ENCODE data around the gene RTEL1.

- TF ChIP-seq FOXJ3 (CRISPR knock-in tag; IDR thresholded peaks at IDR 0.05) (no peak), CTCF (IDR thresholded peaks at IDR 0.05) (no peak), IRF3 (IDR thresholded peaks at IDR 0.05; ENCODE audit: low read depth, low read length) (no peak), POLR2AphosphoS5 (IDR thresholded peaks at IDR 0.05; ENCODE audit: low read depth, low read length) (no peak), NFIC (IDR thresholded peaks at IDR 0.05; ENCODE audit: borderline replicate concordance) (no peak), EZH2phosphoT487 (IDR thresholded peaks at IDR 0.05; ENCODE audit: borderline replicate concordance, low read depth) (no peak), TAF1 (IDR thresholded peaks at IDR 0.05; ENCODE audit: borderline replicate concordance, low read depth, low read length) (no peak), TCF12 (IDR thresholded peaks at IDR 0.05) (no peak), MXI1 (IDR thresholded peaks at IDR 0.05; ENCODE audit: low read depth, low read length) (no peak), USF1 (IDR thresholded peaks at IDR 0.05; ENCODE audit: borderline replicate concordance, low read depth) (no peak)
Measured at GRCh38 chr20:63642527-63643247, 15.4 kb upstream of the RTEL1 start.

Measured in SK-N-SH (cell line).